Tibial nerve (tissue), 4 donors: ENCODE results near the gene LARP1. TPM values are rescaled to one million over a fixed set of nuclear protein-coding genes. Genes with fewer than 3 reads are reported as not detected.

ENCODE experiments used
- DNase-seq, 2 donors: peaks; one replicate each; pipeline ENCODE4 v3.0.0-alpha.2; 2019; ENCODE audit warnings: low spot score in 2 of 2
- H3K27ac ChIP-seq, 4 donors: fragments of 200-600 bp; sonication (generic) in 3 of 4; one replicate each; pipeline ENCODE4 v1.5.1; 2017 to 2019; ENCODE audit warnings: mild to moderate bottlenecking in 1 of 4
- H3K27me3 ChIP-seq, 2 donors: fragments of 200-600 bp; sonication (generic) in 1 of 2; one replicate each; pipeline versions ENCODE4 v1.5.1 to v1.6.0; 2017 to 2019
- H3K36me3 ChIP-seq, 3 donors: fragments of 200-600 bp; sonication (generic); one replicate each; pipeline ENCODE4 v1.5.1; 2018 to 2019
- H3K4me1 ChIP-seq, 4 donors: fragments of 200-600 bp; sonication (generic) in 3 of 4; one replicate each; pipeline ENCODE4 v1.5.1; 2017 to 2019
- H3K4me3 ChIP-seq, 4 donors: fragments of 200-600 bp; sonication (generic) in 3 of 4; one replicate each; pipeline ENCODE4 v1.5.1; 2017 to 2019; ENCODE audit warnings: mild to moderate bottlenecking in 1 of 4, moderate library complexity in 1 of 4
- H3K9me3 ChIP-seq, 4 donors: fragments of 200-600 bp; sonication (generic) in 3 of 4; one replicate each; pipeline ENCODE4 v1.5.1; 2017 to 2019
- CTCF ChIP-seq, 5 experiments: fragments of 200-600 bp in 3 of 5; fragments of 450-650 bp in 2 of 5; sonication (generic) in 3 of 5; IDR thresholded peaks; one replicate each; pipeline ENCODE4 v1.5.1; 2016 to 2019; ENCODE audit warnings: antibody characterized with exemption in 5 of 5, mild to moderate bottlenecking in 3 of 5, moderate library complexity in 2 of 5
- EP300 ChIP-seq, 2 donors: sonication (generic); formaldehyde crosslinking; IDR thresholded peaks; one replicate each; pipeline ENCODE4 v1.6.1; 2017; ENCODE audit warnings: antibody characterized with exemption in 2 of 2, mild to moderate bottlenecking in 1 of 2
- POLR2A ChIP-seq, 2 donors: fragments of 450-650 bp; IDR thresholded peaks; one replicate each; pipeline ENCODE4 v1.6.1; 2017; ENCODE audit warnings: antibody characterized with exemption in 2 of 2, mild to moderate bottlenecking in 2 of 2, moderate library complexity in 2 of 2
- WGBS, 2 donors: methylation state at CpG; one replicate each; pipeline ENCODE4 v1.1.5; 2018; 5-methylcytosine and 5-hydroxymethylcytosine counted together
- total RNA-seq, 4 donors: library from RNA; depleted of rRNA; stranded (reverse); fragments of >200 nt; gene quantifications; one replicate each; pipeline ENCODE4 v1.1.0, GENCODE V29; 2016

The LARP1 gene
- total RNA-seq, 4 donors from 2014 or later = 114 to 166 (median 144) TPM

GRCh38 chr5:154754460-154755360 lies 467 bp upstream of the LARP1 start:
- TF ChIP-seq POLR2A (IDR thresholded peaks at IDR 0.05) = peak; percentile 87 to 93
- TF ChIP-seq CTCF (IDR thresholded peaks at IDR 0.05) = peak; percentile 45 to 78 (median 48)
- TF ChIP-seq EP300 (IDR thresholded peaks at IDR 0.05) = peak; percentile 87 to 96
- Histone ChIP-seq H3K36me3 (no peaks in the 10 kb centered on the region), H3K27ac (peak overlapping the region; percentile 98 to 100 (median 99)), H3K4me1 (peaks cover 0 to 52% (median 23%) of the 10 kb centered on the region in 4 donors), H3K9me3 (no peaks in the 10 kb centered on the region), H3K4me3 (peak overlapping the region; percentile 64 to 100 (median 92)), H3K27me3 (no peaks in the 10 kb centered on the region)
- peak; percentile 99 to 100 for DNase-seq
- 1% methylated on average over 48 to 62 of the region's 92 CpGs for WGBS, 2 donors

GRCh38 chr5:154756009-154756867 lies 1.1 kb downstream of the LARP1 start:
- Histone ChIP-seq H3K27me3 (no peaks in the 10 kb centered on the region), H3K4me1 (peaks cover 0 to 57% (median 38%) of the 10 kb centered on the region in 4 donors), H3K36me3 (no peaks in the 10 kb centered on the region), H3K4me3 (peak overlapping the region; percentile 62 to 100 (median 92)), H3K27ac (peak overlapping the region; percentile 92 to 100 (median 98)), H3K9me3 (no peaks in the 10 kb centered on the region)
- TF ChIP-seq EP300 (IDR thresholded peaks at IDR 0.05) = peak in 1 of 2 donors; percentile 24
- no peak for TF ChIP-seq CTCF (IDR thresholded peaks at IDR 0.05)
- TF ChIP-seq POLR2A (IDR thresholded peaks at IDR 0.05) = no peak
- peak in 1 of 2 donors; percentile 20 for DNase-seq
- WGBS, 2 donors = 0% methylated on average over 24 to 55 of the region's 72 CpGs

GRCh38 chr5:154756868-154757813 lies 2.0 kb downstream of the LARP1 start:
- H3K36me3 ChIP-seq = no peaks in the 10 kb centered on the region
- DNase-seq = peak in 1 of 2 donors; percentile 20
- no peaks in the 10 kb centered on the region for H3K27me3 ChIP-seq
- H3K27ac ChIP-seq = peak overlapping the region; percentile 92 to 100 (median 98)
- H3K9me3 ChIP-seq = no peaks in the 10 kb centered on the region
- peaks cover 0 to 66% (median 42%) of the 10 kb centered on the region in 4 donors for H3K4me1 ChIP-seq
- peak overlapping the region; percentile 62 to 100 (median 92) for H3K4me3 ChIP-seq
- peak; percentile 53 to 62 for TF ChIP-seq POLR2A (IDR thresholded peaks at IDR 0.05)
- no peak for TF ChIP-seq CTCF (IDR thresholded peaks at IDR 0.05)
- TF ChIP-seq EP300 (IDR thresholded peaks at IDR 0.05) = peak in 1 of 2 donors; percentile 80
- 0% methylated on average over 27 to 67 of the region's 73 CpGs for WGBS, 2 donors

- 14 to 17% methylated on average over 5 of the region's 5 CpGs for WGBS, 2 donors
- TF ChIP-seq EP300 (IDR thresholded peaks at IDR 0.05) = no peak
- TF ChIP-seq POLR2A (IDR thresholded peaks at IDR 0.05) = no peak
- no peak for TF ChIP-seq CTCF (IDR thresholded peaks at IDR 0.05)
- peak overlapping the region; percentile 10 to 100 (median 74) for H3K4me3 ChIP-seq
- H3K27ac ChIP-seq = peak overlapping the region; percentile 31 to 100 (median 78)
- H3K27me3 ChIP-seq = no peaks in the 10 kb centered on the region
- DNase-seq = no peak
- H3K4me1 ChIP-seq = peaks cover 0 to 73% (median 44%) of the 10 kb centered on the region in 4 donors
- no peaks in the 10 kb centered on the region for H3K36me3 ChIP-seq
- no peaks in the 10 kb centered on the region for H3K9me3 ChIP-seq
Observed at GRCh38 chr5:154757814-154758406, 2.7 kb downstream of the LARP1 start.
